HG03066 (cell line): ENCODE data around the gene HIP1R.

ENCODE experiments used
- ATAC-seq: cut with Tn5 transposase; IDR thresholded peaks from one replicate; pipeline ENCODE4 v1.9.1; 2021; ENCODE audit warnings: low read depth; ENCODE audit not compliant: unreplicated experiment

The HIP1R gene

GRCh38 chr12:122846622-122847515, 11.6 kb downstream of the HIP1R start:
- no peak for ATAC-seq

- ATAC-seq, result no peak
These were observed 12.2 kb downstream of the HIP1R start for GRCh38 chr12:122847516-122847836.

- no peak for ATAC-seq
These were observed 12.7 kb downstream of the HIP1R start for GRCh38 chr12:122847921-122848421.

GRCh38 chr12:122848471-122849351, 13.5 kb downstream of the HIP1R start:
- no peak for ATAC-seq

GRCh38 chr12:122849352-122850047, 14.2 kb downstream of the HIP1R start:
- no peak for ATAC-seq

GRCh38 chr12:122850048-122850445, 14.8 kb downstream of the HIP1R start:
- no peak for ATAC-seq

- ATAC-seq, result no peak
These were observed 15.6 kb downstream of the HIP1R start for GRCh38 chr12:122850695-122851350.

GRCh38 chr12:122851820-122852219, 16.6 kb downstream of the HIP1R start:
- ATAC-seq, result no peak

- no peak for ATAC-seq
These were observed 17.3 kb downstream of the HIP1R start for GRCh38 chr12:122852336-122853275.

- no peak for ATAC-seq
These were observed 18.5 kb downstream of the HIP1R start for GRCh38 chr12:122853582-122854245.

GRCh38 chr12:122854554-122854953, 19.3 kb downstream of the HIP1R start:
- ATAC-seq, result no peak

- ATAC-seq, result no peak
These were observed 20.0 kb downstream of the HIP1R start for GRCh38 chr12:122855071-122855829.

- no peak for ATAC-seq
These were observed 20.9 kb downstream of the HIP1R start for GRCh38 chr12:122855928-122856831.

GRCh38 chr12:122856999-122857671, 21.9 kb downstream of the HIP1R start:
- no peak for ATAC-seq

- ATAC-seq, result no peak
These were observed 22.9 kb downstream of the HIP1R start for GRCh38 chr12:122858171-122858570.

GRCh38 chr12:122858591-122859302, 23.5 kb downstream of the HIP1R start:
- no peak for ATAC-seq
